Fibroblast of the conjunctiva (primary cell): ENCODE measurements around the gene NOSTRIN.
"Not testable (repeated sequence)": the region's sequence is repeated elsewhere in the genome, so short reads cannot be mapped to it uniquely, and the experiment has no call there.

ENCODE experiments used
- DNase-seq: peaks from one replicate; pipeline ENCODE4 v3.0.0-alpha.2; 2010; ENCODE audit warnings: low read depth

The NOSTRIN gene

GRCh38 chr2:168801961-168802858 is at the start of gene NOSTRIN:
NOSTRIN (plus strand) TSS chr2:168802637; CDS start chr2:168802647, 10 bp downstream.
- DNase-seq, result no peak

- DNase-seq, result no peak
Measured at GRCh38 chr2:168753765-168754329, 48.6 kb upstream of the NOSTRIN start.

- DNase-seq, result no peak
Measured at GRCh38 chr2:168757223-168757622, 45.2 kb upstream of the NOSTRIN start.

- DNase-seq, result peak; percentile 47
Measured at GRCh38 chr2:168758970-168759820, 43.2 kb upstream of the NOSTRIN start.

- no peak for DNase-seq
Measured at GRCh38 chr2:168765401-168765800, 37.0 kb upstream of the NOSTRIN start.

- DNase-seq, result no peak
Measured at GRCh38 chr2:168766600-168766999, 35.8 kb upstream of the NOSTRIN start.

GRCh38 chr2:168767258-168767657 is 35.2 kb upstream of the NOSTRIN start:
- DNase-seq, result no peak

GRCh38 chr2:168768357-168768756 is 34.1 kb upstream of the NOSTRIN start:
- DNase-seq, result not testable (repeated sequence)

- DNase-seq, result no peak
Measured at GRCh38 chr2:168770796-168771195, 31.6 kb upstream of the NOSTRIN start.

GRCh38 chr2:168772704-168773103 is 29.7 kb upstream of the NOSTRIN start:
- DNase-seq, result no peak

GRCh38 chr2:168773128-168773527 is 29.3 kb upstream of the NOSTRIN start:
- DNase-seq, result no peak

GRCh38 chr2:168773719-168774521 is 28.5 kb upstream of the NOSTRIN start:
- DNase-seq, result peak; percentile 44

- DNase-seq, result no peak
Measured at GRCh38 chr2:168775837-168776236, 26.6 kb upstream of the NOSTRIN start.

- DNase-seq, result no peak
Measured at GRCh38 chr2:168780669-168781071, 21.8 kb upstream of the NOSTRIN start.

- DNase-seq, result no peak
Measured at GRCh38 chr2:168781191-168781817, 21.1 kb upstream of the NOSTRIN start.

- no peak for DNase-seq
Measured at GRCh38 chr2:168782271-168782670, 20.2 kb upstream of the NOSTRIN start.

- no peak for DNase-seq
Measured at GRCh38 chr2:168784993-168785392, 17.4 kb upstream of the NOSTRIN start.

- DNase-seq, result no peak
Measured at GRCh38 chr2:168787098-168787781, 15.2 kb upstream of the NOSTRIN start.

- no peak for DNase-seq
Measured at GRCh38 chr2:168787782-168788376, 14.6 kb upstream of the NOSTRIN start.

GRCh38 chr2:168789776-168790175 is 12.7 kb upstream of the NOSTRIN start:
- no peak for DNase-seq
